ENCODE data around the gene BCL11B.

DNA sequence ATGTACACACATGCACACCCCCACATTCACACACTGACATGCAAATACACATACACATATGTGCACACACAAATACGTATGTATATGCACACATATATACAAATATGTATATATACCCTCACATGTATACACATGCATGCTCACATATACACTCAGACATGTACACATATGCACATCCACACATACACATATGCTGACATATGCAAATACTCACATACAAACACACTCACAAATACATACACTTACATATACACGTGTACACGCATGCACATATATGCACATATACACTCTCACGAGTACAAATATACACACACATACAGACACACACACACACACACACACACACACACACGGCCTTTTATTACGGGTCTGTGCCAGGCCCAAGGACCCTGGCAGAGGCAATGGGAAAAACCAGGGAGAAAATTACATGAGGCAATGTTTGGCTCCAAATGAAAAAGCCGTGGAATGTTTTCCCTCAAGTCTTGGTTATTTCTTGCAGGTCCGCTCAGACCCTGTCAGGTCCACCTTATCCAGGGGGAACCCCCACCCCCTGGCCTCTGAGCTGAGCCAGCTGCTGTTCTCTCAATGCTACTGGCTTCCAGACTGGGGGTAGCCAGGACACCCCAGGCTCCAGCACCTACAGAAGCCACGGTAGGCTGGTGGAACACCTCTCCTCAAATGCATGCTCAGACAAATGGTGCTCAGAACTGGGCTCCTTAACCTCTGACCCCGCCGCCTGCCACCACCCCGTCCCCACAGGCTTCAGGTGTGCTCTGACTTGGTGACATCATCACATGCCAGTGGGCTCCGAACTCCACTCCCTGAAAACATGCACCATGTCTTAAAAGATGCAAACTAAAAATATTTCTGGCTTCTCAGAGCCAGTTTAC is 54.7 kb downstream of the BCL11B start:
- no peak for TF ChIP-seq CTCF (IDR thresholded peaks at IDR 0.05; ENCODE audit: low read length)
- no peak for TF ChIP-seq EZH2 (IDR thresholded peaks at IDR 0.05; ENCODE audit: borderline replicate concordance, low read length)
